HG02970 (cell line): ENCODE data around the gene PGAP2.
"Not testable (repeated sequence)": the region's sequence is repeated elsewhere in the genome, so short reads cannot be mapped to it uniquely, and the experiment has no call there.

Source experiments
- ATAC-seq: cut with Tn5 transposase; IDR thresholded peaks from one replicate; pipeline ENCODE4 v1.9.1; 2021; ENCODE audit warnings: mild to moderate bottlenecking, moderate library complexity, moderate number of reproducible peaks; ENCODE audit not compliant: unreplicated experiment, low FRiP score

Gene PGAP2

GRCh38 chr11:3853899-3854659 is 45.7 kb downstream of the PGAP2 start:
- ATAC-seq: peak; percentile 4

GRCh38 chr11:3854660-3854976 is 46.3 kb downstream of the PGAP2 start:
- peak; percentile 22 for ATAC-seq

GRCh38 chr11:3854977-3855807 is 46.8 kb downstream of the PGAP2 start, which contains the start of gene STIM1:
STIM1 (plus strand) TSS chr11:3855664; CDS start chr11:3856271, 607 bp downstream.
- peak; percentile 66 for ATAC-seq

DNA sequence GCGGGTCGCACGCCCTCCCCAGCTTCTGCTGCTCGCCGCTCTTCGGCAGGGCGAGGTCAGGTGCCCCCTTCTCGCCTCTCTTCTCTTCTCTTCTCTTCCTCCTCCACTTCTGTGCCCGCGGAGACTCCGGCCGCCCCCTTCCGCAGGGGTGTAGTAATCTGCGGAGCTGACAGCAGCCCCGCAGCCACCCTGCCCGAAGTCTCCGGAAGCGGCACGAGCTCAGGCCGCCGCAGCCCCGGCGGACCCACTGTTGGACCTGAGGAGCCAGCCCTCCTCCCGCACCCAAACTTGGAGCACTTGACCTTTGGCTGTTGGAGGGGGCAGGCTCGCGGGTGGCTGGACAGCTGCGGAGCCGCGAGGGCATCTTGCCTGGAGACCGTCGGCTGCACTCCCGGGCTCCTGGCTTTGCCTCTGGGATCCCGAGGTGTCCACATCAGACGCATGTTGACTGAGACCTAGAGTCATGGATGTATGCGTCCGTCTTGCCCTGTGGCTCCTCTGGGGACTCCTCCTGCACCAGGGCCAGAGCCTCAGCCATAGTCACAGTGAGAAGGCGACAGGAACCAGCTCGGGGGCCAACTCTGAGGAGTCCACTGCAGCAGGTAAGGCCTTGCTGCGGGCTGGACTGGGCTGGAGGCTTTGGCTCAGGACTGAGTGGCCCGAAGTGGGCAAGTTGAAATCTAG is 47.6 kb downstream of the PGAP2 start:
- peak; percentile 17 for ATAC-seq

GRCh38 chr11:3856856-3857553 is 48.6 kb downstream of the PGAP2 start:
- no peak for ATAC-seq

GRCh38 chr11:3857628-3858027 is 49.3 kb downstream of the PGAP2 start:
- no peak for ATAC-seq

GRCh38 chr11:3859373-3859881 is 51.1 kb downstream of the PGAP2 start:
- no peak for ATAC-seq

GRCh38 chr11:3860375-3860774 is 52.0 kb downstream of the PGAP2 start:
- ATAC-seq: no peak

DNA sequence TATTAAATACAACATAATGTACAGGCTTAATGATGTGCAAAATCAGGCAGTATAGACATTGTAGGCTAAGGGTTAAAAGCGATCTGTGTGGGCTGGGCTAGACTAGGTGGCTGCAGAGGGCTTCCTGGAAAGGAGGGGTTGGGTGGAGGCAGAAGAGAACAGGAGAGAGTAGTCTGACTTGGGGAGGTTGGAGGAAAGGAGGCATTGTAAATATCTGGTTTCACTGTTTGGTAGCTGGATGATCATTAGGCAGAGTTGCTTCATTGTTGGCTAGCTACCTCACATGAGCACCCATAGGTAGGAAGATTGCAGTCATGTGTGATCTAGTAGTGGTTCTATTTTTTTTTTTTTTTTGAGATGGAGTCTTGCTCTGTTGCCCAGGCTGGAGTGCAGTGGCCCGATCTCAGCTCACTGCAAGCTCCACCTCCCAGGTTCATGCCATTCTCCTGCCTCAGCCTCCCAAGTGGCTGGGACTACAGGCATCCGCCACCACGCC is 52.6 kb downstream of the PGAP2 start:
- not testable (repeated sequence) for ATAC-seq

GRCh38 chr11:3861683-3862082 is 53.3 kb downstream of the PGAP2 start:
- no peak for ATAC-seq

DNA sequence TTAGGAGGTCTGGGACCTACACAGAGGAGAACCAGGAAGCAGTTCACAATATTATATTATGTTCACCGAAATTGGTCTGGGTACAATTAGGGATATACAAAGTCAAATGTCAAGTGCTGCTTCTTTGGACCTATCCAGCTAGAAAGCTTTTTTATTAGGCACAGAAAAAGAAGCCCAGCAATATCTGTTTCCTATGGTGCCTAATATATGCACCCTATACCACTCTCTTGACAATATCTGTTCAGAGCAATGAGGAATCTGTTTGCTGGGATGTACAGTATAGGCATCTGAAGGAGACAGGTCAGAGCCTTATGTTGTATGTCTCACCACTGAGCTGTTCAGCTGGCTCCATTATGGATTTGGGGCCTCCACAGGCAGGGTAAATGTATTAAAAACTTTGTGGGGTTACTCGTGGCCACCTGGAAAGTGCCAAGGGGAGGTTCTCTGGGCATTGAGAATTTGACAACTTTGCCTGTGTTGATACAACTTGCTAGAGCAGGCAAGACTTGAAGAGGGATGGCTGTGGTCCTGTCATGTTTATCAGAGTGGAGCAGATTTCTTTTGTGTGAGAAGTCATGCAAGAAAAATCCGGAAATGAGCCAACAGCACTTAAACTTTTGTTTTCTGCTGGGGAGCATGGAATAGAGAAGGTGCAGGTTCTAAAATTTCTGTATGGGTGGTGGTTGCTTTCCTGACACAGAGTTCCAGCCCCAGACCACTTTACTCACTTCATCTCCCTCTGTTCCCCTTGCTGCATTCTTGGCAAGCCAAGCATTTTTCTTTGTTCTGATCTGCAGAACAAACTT is 57.2 kb downstream of the PGAP2 start:
- no peak for ATAC-seq

- no peak for ATAC-seq
Measured at GRCh38 chr11:3866206-3866605, 57.8 kb downstream of the PGAP2 start.

DNA sequence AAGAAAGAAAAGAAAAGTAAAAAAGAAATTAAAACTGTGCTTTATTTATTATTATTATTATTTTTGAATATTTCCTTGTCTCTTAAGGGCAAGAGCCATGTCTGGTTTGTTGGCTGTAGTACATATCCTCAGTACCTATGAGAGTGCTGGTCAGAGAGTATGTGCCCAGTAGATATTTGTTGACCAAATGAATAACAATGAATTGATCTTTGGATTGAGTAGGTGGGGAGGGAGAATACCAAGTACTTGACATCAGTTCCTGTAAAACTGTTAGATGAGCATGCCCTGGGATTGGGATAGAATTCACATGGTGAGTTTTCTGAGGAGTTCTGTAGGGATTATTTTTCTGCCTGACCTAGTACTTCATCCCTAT is 58.5 kb downstream of the PGAP2 start:
- ATAC-seq: no peak

DNA sequence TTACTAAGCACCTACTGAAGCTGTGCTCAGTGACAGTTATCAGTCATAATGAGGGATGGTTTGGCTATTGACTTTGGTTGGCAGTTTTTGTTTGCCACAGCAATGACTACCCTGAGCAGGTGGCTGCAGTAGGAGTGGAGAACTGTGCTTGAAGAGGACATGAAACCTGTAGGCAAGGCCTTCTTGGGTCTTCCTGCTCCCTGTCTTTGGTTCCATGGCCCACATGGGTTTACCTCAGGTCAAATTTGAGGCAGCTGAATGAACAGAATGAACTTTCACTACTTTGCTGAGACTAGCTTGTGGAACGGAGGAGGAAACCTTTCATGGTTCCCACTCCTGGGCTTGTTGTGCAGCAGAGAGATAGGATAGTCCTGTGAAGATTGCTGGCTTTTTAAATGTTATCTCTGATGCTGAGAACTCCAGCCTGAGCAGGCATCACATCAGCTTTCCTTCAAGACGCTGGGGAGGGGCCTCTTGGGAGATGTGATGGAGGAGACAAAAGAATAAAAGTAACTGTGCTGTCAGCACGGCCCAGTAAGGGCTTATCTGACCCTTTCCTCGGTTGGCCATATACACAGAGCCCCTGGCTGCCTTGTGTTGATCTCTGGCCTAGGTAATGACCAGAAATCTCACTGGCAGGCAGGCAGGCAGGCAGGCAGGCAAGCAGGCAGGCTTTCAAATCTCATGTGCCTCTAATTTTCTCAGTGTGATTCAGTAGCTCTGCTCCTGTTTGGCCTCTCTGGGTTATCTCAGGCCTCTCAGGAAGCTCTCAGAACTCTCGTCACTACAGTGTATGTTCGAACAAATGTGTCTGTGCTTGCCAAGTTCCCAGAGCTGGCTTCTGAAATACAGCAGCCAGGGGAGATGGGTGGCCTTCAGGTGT is 59.1 kb downstream of the PGAP2 start:
- ATAC-seq: no peak

- no peak for ATAC-seq
Measured at GRCh38 chr11:3873712-3874349, 65.5 kb downstream of the PGAP2 start.
